ENCODE results near the gene ACLY. TPM values are rescaled to one million over a fixed set of nuclear protein-coding genes. Genes with fewer than 3 reads are reported as not detected.

ACLY gene
- total RNA-seq, 1 donor from 2014 or later, result 326 TPM

GRCh38 chr17:41930009-41930832, 11.5 kb upstream of the ACLY start, which contains the start of gene ODAD4:
ODAD4 (plus strand) TSS chr17:41930617; CDS start chr17:41930724, 107 bp downstream.
- Mint-ChIP-seq H3K27me3 (ENCODE audit: low read depth, unreplicated experiment) (no peaks in the 10 kb centered on the region), H3K4me1 (ENCODE audit: low read depth, unreplicated experiment) (peaks cover 8% of the 10 kb centered on the region), H3K4me3 (ENCODE audit: unreplicated experiment) (peak within 1 kb of the TSS; percentile 92), H3K36me3 (ENCODE audit: low read depth, unreplicated experiment) (no peaks in the 10 kb centered on the region), H3K27ac (ENCODE audit: unreplicated experiment) (peak within 1 kb of the TSS; percentile 90), H3K9me3 (ENCODE audit: unreplicated experiment) (no peaks in the 10 kb centered on the region)
- Histone ChIP-seq H3K4me1 (ENCODE audit: insufficient read depth, low read length) (peaks cover 4% of the 10 kb centered on the region), H3K9ac (ENCODE audit: low read length) (peak within 1 kb of the TSS; percentile 77), H3K27ac (ENCODE audit: low read depth, low read length) (peak within 1 kb of the TSS; percentile 67), H3K4me2 (ENCODE audit: low read length) (peak within 1 kb of the TSS; percentile 89), H3K4me3 (ENCODE audit: insufficient read depth, low read depth, low read length) (peak within 1 kb of the TSS; percentile 73), H4K20me1 (ENCODE audit: insufficient read depth, low read length) (no peaks in the 10 kb centered on the region), H3K36me3 (ENCODE audit: insufficient read depth, low read length) (no peaks in the 10 kb centered on the region), H3K9me3 (ENCODE audit: insufficient read depth, low read depth, low read length) (no peaks in the 10 kb centered on the region), H3K27me3 (ENCODE audit: insufficient read depth, low read length) (no peaks in the 10 kb centered on the region), H2AFZ (ENCODE audit: low read depth, low read length) (peak within 1 kb of the TSS; percentile 93), H3K79me2 (ENCODE audit: insufficient read depth, low read length) (no peaks in the 10 kb centered on the region)
- TF ChIP-seq CTCF (IDR thresholded peaks at IDR 0.05; ENCODE audit: insufficient read depth, low read depth, low read length) (peak; percentile 31), EZH2 (IDR thresholded peaks at IDR 0.05; ENCODE audit: insufficient read depth, low read length) (no peak)
- DNase-seq (ENCODE audit: low read depth) (peak; percentile 96), FAIRE-seq (peak; percentile 32)

- H3K27ac Mint-ChIP-seq (ENCODE audit: unreplicated experiment), result peak overlapping the region; percentile 90
- H3K4me1 ChIP-seq (ENCODE audit: insufficient read depth, low read length), result peaks cover 4% of the 10 kb centered on the region
- H3K27me3 Mint-ChIP-seq (ENCODE audit: low read depth, unreplicated experiment), result no peaks in the 10 kb centered on the region
- no peaks in the 10 kb centered on the region for H3K79me2 ChIP-seq (ENCODE audit: insufficient read depth, low read length)
- no peak overlapping the region for H3K4me2 ChIP-seq (ENCODE audit: low read length)
- no peak overlapping the region for H3K9ac ChIP-seq (ENCODE audit: low read length)
- H3K4me1 Mint-ChIP-seq (ENCODE audit: low read depth, unreplicated experiment), result peaks cover 8% of the 10 kb centered on the region
- H3K9me3 ChIP-seq (ENCODE audit: insufficient read depth, low read depth, low read length), result no peaks in the 10 kb centered on the region
- DNase-seq (ENCODE audit: low read depth), result no peak
- H3K4me3 ChIP-seq (ENCODE audit: insufficient read depth, low read depth, low read length), result no peak overlapping the region
- no peaks in the 10 kb centered on the region for H3K9me3 Mint-ChIP-seq (ENCODE audit: unreplicated experiment)
- no peak for FAIRE-seq
- TF ChIP-seq CTCF (IDR thresholded peaks at IDR 0.05; ENCODE audit: insufficient read depth, low read depth, low read length) (no peak), EZH2 (IDR thresholded peaks at IDR 0.05; ENCODE audit: insufficient read depth, low read length) (no peak)
- H3K36me3 Mint-ChIP-seq (ENCODE audit: low read depth, unreplicated experiment), result no peaks in the 10 kb centered on the region
- no peak overlapping the region for H3K27ac ChIP-seq (ENCODE audit: low read depth, low read length)
- peak overlapping the region; percentile 93 for H2AFZ ChIP-seq (ENCODE audit: low read depth, low read length)
- H3K27me3 ChIP-seq (ENCODE audit: insufficient read depth, low read length), result no peaks in the 10 kb centered on the region
- no peaks in the 10 kb centered on the region for H4K20me1 ChIP-seq (ENCODE audit: insufficient read depth, low read length)
- peak overlapping the region; percentile 92 for H3K4me3 Mint-ChIP-seq (ENCODE audit: unreplicated experiment)
- H3K36me3 ChIP-seq (ENCODE audit: insufficient read depth, low read length), result no peaks in the 10 kb centered on the region
These were observed 10.0 kb upstream of the ACLY start for GRCh38 chr17:41928693-41929251.

Measured in astrocyte (in vitro differentiated cells and primary cell).